Suppressor macrophage treated with lipopolysaccharide for 1 hour (primary cell): ENCODE data around the gene PSAP.
A peak's percentile ranks its signal among the peaks of the same experiment; 100 is the strongest.

Experiments
- DNase-seq, 3 donors: peaks; one replicate each; pipeline ENCODE4 v3.0.0-alpha.2; 2020 to 2022

PSAP gene

GRCh38 chr10:71825217-71825616 is 25.8 kb downstream of the PSAP start:
- DNase-seq = no peak

GRCh38 chr10:71824333-71824732 is 26.7 kb downstream of the PSAP start:
- DNase-seq = no peak

- DNase-seq = no peak
These were observed 27.7 kb downstream of the PSAP start for GRCh38 chr10:71823356-71823755.

GRCh38 chr10:71821909-71822763 is 28.9 kb downstream of the PSAP start:
- DNase-seq = no peak

DNA sequence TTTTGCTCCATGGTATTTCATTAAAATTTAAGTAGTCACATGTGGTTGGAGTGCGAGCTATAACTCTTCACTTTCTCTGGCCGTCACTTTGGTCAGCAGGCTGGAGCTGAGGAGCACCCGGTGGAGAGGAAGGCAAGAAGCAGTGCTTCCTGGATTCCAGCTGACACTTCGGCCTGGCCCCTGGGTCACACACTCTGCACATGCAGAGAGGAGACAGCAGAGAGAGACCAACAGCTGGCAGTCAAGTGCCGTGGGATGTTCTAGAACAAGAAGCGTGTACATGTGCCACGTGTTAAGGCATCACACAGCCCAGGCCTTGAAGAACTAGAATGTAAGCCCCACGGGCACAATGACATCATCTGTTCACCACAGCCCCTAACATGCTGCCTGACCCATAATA is 30.1 kb downstream of the PSAP start:
- no peak for DNase-seq

- no peak for DNase-seq
These were observed 31.1 kb downstream of the PSAP start for GRCh38 chr10:71819985-71820384.

- DNase-seq = no peak
These were observed 31.6 kb downstream of the PSAP start for GRCh38 chr10:71819441-71819861.

GRCh38 chr10:71818674-71819260 is 32.3 kb downstream of the PSAP start:
- DNase-seq = no peak

DNA sequence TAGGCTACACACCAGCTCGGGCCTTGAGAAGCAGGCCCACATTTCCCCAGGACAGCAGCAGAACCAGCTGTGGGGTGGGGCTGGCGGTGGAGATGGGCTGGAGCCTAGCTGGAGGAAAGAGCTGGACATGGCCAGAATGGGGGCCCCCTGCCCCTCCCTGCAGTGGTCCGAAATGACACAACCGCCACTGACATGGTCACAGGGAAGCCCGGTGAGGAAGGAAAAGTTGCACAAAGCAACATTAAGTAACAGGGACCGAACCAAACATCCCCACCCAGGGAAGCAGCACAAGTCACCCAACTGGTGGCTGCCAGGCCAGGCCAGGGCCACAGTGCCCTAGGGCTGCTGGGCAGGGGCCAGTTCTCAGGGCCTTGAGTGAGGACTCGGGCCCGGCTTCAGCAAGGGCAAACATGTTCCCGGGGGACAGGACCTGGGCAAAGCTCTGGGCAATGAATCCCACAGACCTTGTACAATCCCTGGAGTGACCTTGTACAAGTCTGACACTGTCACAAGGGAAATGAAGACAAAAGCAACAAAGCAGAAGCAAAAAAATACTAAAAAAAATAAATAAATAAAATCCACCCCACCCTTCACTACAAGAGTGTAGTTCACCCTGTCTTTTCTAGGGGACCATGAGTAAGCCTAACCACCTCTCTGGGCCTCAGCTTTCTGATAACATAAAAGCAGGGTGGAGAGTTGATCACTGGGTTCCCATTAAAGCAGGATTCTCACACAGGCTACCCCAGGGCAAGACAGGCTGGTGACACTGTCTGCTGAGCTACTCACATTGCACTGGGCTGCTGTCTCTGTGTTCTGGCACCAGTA is 33.0 kb downstream of the PSAP start:
- peak; percentile 79 to 81 (median 79) for DNase-seq

DNA sequence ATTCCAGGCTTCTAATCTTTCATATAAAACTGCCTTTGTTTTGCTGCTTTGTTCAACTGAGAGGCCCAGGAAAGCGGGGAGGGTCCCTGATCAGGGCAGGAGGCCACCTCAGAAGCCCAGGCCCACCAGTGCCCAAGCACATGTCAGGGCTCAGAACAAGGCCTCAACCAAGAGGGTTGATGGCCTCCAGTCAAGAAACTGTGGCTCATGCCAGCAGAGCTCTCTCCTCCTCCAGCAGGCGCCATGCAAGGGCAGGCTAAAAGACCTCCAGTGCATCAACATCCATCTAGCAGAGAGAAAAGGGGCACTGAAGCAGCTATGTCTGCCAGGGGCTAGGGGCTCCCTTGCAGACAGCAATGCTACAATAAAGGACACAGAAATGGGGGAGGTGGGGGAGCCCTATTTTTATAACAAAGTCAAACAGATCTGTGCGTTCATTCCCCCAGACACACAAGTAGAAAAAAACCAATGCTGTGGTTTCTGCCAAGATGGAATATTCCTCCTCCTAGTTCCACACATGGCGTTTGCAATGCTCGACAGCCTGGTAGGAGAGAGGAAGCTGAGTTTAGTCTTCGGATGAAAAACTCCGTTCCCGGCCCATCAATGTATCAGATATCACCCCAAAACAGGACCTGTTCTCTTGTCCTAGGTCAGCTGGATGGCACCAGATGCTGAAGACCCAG is 34.0 kb downstream of the PSAP start:
- no peak for DNase-seq

DNA sequence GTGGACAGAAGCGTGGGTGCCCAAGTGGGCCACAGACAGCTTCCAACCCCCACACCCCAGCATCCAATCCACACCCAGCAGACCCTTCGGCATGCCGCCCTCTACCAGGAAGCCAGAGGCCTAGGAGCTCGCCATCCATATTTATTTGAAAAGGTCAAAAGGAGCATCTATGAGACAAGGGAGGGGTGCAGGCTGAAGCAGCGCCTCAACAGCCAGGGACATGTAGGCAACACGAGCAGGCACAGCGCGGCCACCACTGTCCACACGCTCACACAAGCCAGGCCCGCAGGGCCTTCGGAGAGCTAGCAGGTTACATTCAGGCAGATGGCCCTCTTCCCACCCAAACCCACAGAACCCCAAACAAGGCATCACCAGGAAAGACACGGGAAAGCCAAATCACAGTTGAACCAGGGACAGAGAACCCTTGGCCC is 34.6 kb downstream of the PSAP start:
- DNase-seq = no peak

DNA sequence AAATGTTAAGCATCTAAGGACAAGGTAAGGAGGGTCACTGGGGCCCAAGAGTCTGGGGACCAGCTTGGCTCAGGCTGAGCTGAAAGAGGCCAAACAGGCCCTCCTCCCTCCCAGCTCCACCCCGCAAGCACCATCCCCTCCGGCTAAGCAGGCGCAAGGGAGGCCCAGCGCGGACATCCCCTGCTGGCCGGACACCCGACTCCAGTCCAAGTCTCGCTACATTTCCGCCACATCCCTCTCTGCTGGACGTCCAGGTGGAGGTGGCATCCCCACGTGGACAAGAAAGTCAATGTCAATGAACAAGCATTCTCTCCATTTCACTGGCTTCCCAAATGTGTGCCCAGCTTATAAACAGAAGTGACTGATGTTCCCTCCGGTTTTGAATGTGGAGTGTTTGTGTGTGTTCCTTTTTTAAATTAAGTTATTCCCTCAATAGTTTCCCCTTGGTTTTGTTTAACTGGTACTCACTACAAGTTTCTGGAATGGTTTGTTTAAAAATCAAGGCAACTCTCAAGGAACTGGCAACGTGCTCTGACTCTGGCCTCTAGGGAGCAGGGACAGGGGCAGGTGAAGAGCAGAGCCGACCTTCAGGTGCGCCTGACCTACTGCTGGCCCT is 35.4 kb downstream of the PSAP start:
- peak in 1 of 3 donors; percentile 15 for DNase-seq

DNA sequence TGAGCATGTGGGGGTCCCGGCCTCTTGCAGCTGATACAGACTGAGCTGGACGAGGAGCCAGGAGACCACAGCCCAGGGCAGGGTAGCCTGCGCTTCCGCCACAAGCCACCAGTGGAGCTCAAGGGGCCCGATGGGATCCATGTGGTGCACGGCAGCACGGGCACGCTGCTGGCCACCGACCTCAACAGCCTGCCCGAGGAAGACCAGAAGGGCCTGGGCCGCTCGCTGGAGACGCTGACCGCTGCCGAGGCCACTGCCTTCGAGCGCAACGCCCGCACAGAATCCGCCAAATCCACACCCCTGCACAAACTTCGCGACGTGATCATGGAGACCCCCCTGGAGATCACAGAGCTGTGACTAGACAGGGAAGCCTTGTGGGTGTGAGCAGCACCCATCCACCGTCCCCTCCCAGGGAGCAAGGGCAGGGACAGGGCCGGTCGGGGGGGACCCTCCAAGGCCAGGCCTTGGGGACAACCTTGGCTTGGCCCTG is 36.1 kb downstream of the PSAP start:
- peak in 1 of 3 donors; percentile 30 for DNase-seq

GRCh38 chr10:71812913-71813590 is 38.0 kb downstream of the PSAP start:
- DNase-seq = peak in 1 of 3 donors; percentile 28

- peak; percentile 69 to 87 (median 71) for DNase-seq
These were observed 38.8 kb downstream of the PSAP start for GRCh38 chr10:71812016-71812912.

DNA sequence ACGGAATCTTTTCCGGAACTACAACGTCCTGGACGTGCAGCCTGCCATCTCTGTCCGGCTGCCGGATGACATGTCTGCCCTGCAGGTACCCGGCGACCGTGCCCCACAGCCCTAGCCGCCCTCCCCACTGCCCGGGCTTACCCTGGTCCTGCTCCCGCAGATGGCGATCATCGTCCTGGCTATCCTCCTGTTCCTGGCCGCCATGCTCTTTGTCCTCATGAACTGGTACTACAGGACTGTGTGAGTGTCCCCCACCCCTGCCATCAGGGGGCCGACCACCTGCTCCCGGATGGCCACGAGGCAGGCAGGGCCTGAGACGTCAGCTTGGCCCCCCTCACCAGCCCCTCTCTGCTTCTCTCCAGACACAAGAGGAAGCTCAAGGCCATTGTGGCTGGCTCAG is 39.7 kb downstream of the PSAP start:
- peak in 1 of 3 donors; percentile 20 for DNase-seq

GRCh38 chr10:71810048-71810750 is 40.9 kb downstream of the PSAP start:
- peak in 1 of 3 donors; percentile 49 for DNase-seq

DNA sequence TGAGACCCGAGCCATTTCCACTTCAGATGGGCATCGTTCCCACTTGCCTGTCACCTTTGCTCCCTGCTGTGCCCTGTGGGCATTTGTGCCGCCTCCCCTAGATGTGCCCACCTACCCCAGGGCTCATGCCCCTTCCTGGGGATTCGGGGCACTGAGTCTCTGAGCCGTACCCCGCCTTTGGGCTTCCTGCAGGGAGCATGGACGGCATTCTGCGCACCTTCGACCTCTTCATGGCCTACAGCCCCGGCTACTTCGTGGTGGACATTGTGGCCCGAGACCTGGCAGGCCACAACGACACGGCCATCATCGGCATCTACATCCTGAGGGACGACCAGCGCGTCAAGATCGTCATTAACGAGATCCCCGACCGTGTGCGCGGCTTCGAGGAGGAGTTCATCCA is 41.4 kb downstream of the PSAP start:
- DNase-seq = peak in 1 of 3 donors; percentile 21
